Astrocyte (in vitro differentiated cells and primary cell): ENCODE data around the gene FASTKD2. TPM values are rescaled to one million over a fixed set of nuclear protein-coding genes. Genes with fewer than 3 reads are reported as not detected.

Source experiments
- DNase-seq: peaks from one replicate; pipeline ENCODE4 v3.0.0-alpha.2; 2010; ENCODE audit warnings: low read depth
- FAIRE-seq: peaks from 2 replicates; lab custom pipeline; 2011; peaks lifted over from hg19 to GRCh38; lab: Jason Lieb, UNC
- H2AFZ ChIP-seq: 2 replicates; pipeline ENCODE4 v1.6.0; 2012; ENCODE audit warnings: low read depth, low read length, inconsistent platforms
- H3K27ac ChIP-seq: 2 replicates; pipeline ENCODE4 v1.5.1; 2011; ENCODE audit warnings: low read depth, low read length, inconsistent platforms
- H3K27me3 ChIP-seq: 2 replicates; pipeline ENCODE4 v1.6.0; 2011; ENCODE audit warnings: low read length, inconsistent platforms; ENCODE audit not compliant: insufficient read depth
- H3K36me3 ChIP-seq: 2 replicates; pipeline ENCODE4 v1.5.1; 2011; ENCODE audit warnings: low read length, inconsistent platforms; ENCODE audit not compliant: insufficient read depth
- H3K4me1 ChIP-seq: 2 replicates; pipeline ENCODE4 v1.5.1; 2011; ENCODE audit warnings: low read length, inconsistent platforms; ENCODE audit not compliant: insufficient read depth
- H3K4me2 ChIP-seq: 2 replicates; pipeline ENCODE4 v1.6.0; 2012; ENCODE audit warnings: low read length, inconsistent platforms
- H3K4me3 ChIP-seq: 2 replicates; pipeline ENCODE4 v1.5.1; 2011; ENCODE audit warnings: low read depth, mild to moderate bottlenecking, low read length, inconsistent platforms; ENCODE audit not compliant: insufficient read depth
- H3K79me2 ChIP-seq: 2 replicates; pipeline ENCODE4 v1.6.0; 2012; ENCODE audit warnings: mild to moderate bottlenecking, low read length, inconsistent platforms; ENCODE audit not compliant: insufficient read depth
- H3K9ac ChIP-seq: 2 replicates; pipeline ENCODE4 v1.6.0; 2012; ENCODE audit warnings: mild to moderate bottlenecking, low read length, inconsistent platforms
- H3K9me3 ChIP-seq: 2 replicates; pipeline ENCODE4 v1.5.1; 2012; ENCODE audit warnings: low read depth, mild to moderate bottlenecking, low read length, inconsistent platforms; ENCODE audit not compliant: insufficient read depth
- H4K20me1 ChIP-seq: 2 replicates; pipeline ENCODE4 v1.6.0; 2012; ENCODE audit warnings: low read length, inconsistent platforms; ENCODE audit not compliant: insufficient read depth
- H3K27ac Mint-ChIP-seq: one replicate; pipeline ENCODE4 v1.8.0; 2021; ENCODE audit warnings: mild to moderate bottlenecking, mixed read lengths; ENCODE audit not compliant: unreplicated experiment
- H3K27me3 Mint-ChIP-seq: one replicate; pipeline ENCODE4 v1.8.0; 2021; ENCODE audit warnings: low read depth, mixed read lengths; ENCODE audit not compliant: unreplicated experiment
- H3K36me3 Mint-ChIP-seq: one replicate; pipeline ENCODE4 v1.8.0; 2021; ENCODE audit warnings: low read depth, mixed read lengths; ENCODE audit not compliant: unreplicated experiment
- H3K4me1 Mint-ChIP-seq: one replicate; pipeline ENCODE4 v1.8.0; 2021; ENCODE audit warnings: low read depth, mixed read lengths; ENCODE audit not compliant: unreplicated experiment
- H3K4me3 Mint-ChIP-seq: one replicate; pipeline ENCODE4 v1.8.0; 2021; ENCODE audit warnings: mild to moderate bottlenecking, moderate library complexity, mixed read lengths; ENCODE audit not compliant: unreplicated experiment
- H3K9me3 Mint-ChIP-seq: one replicate; pipeline ENCODE4 v1.8.0; 2021; ENCODE audit warnings: mild to moderate bottlenecking, mixed read lengths; ENCODE audit not compliant: unreplicated experiment
- EZH2 ChIP-seq: IDR thresholded peaks from 2 replicates; pipeline ENCODE4 v1.6.1; 2012; ENCODE audit warnings: mild to moderate bottlenecking, low read length, inconsistent platforms; ENCODE audit not compliant: insufficient read depth
- total RNA-seq: library from RNA; stranded (reverse); gene quantifications from 2 replicates; pipeline ENCODE4 v1.2.1, GENCODE V29; 2021
- TF ChIP-seq, protein P1 (sequence below): IDR thresholded peaks from 2 replicates; pipeline ENCODE4 v1.5.1; 2011; ENCODE audit warnings: low read depth, mild to moderate bottlenecking, inconsistent platforms, low read length, moderate library complexity; ENCODE audit not compliant: insufficient read depth

The FASTKD2 gene
- total RNA-seq, 1 donor from 2014 or later, result 21.7 TPM

DNA sequence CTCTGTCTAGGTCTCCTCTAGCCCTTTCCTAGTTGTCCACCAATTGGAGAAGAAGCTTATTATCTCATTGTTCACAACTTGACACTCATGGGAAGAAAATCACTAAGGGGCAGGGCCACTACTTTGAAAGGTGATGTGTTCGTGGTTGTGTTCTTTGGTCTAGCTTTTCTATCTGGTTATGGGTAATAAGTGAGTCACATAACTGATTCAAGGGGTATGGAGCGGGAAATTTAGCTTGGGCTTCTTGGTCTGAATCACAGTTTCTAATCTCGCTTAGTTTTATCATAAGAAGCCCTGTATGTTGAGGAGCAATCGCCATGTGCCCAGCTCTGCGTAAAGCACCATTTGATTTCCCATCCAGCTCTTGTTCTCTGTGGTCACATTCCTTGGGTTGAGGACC lies 28.5 kb upstream of the FASTKD2 start:
- no peaks in the 10 kb centered on the region for H3K9me3 ChIP-seq
- H3K36me3 ChIP-seq, result no peaks in the 10 kb centered on the region
- H3K27ac Mint-ChIP-seq, result no peak overlapping the region
- H3K4me3 Mint-ChIP-seq, result no peak overlapping the region
- H3K9me3 Mint-ChIP-seq, result peaks cover 2% of the 10 kb centered on the region
- no peaks in the 10 kb centered on the region for H3K79me2 ChIP-seq
- peaks cover 4% of the 10 kb centered on the region for H3K27me3 Mint-ChIP-seq
- H3K27me3 ChIP-seq, result no peaks in the 10 kb centered on the region
- no peak overlapping the region for H3K27ac ChIP-seq
- DNase-seq (no peak), FAIRE-seq (no peak)
- no peaks in the 10 kb centered on the region for H3K36me3 Mint-ChIP-seq
- no peaks in the 10 kb centered on the region for H3K4me1 ChIP-seq
- no peak overlapping the region for H3K4me3 ChIP-seq
- H3K4me1 Mint-ChIP-seq, result no peaks in the 10 kb centered on the region
- no peak overlapping the region for H3K4me2 ChIP-seq
- H2AFZ ChIP-seq, result no peak overlapping the region
- no peak for TF ChIP-seq EZH2
- TF ChIP-seq, protein P1, sequence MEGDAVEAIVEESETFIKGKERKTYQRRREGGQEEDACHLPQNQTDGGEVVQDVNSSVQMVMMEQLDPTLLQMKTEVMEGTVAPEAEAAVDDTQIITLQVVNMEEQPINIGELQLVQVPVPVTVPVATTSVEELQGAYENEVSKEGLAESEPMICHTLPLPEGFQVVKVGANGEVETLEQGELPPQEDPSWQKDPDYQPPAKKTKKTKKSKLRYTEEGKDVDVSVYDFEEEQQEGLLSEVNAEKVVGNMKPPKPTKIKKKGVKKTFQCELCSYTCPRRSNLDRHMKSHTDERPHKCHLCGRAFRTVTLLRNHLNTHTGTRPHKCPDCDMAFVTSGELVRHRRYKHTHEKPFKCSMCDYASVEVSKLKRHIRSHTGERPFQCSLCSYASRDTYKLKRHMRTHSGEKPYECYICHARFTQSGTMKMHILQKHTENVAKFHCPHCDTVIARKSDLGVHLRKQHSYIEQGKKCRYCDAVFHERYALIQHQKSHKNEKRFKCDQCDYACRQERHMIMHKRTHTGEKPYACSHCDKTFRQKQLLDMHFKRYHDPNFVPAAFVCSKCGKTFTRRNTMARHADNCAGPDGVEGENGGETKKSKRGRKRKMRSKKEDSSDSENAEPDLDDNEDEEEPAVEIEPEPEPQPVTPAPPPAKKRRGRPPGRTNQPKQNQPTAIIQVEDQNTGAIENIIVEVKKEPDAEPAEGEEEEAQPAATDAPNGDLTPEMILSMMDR, result no peak
- no peak overlapping the region for H3K9ac ChIP-seq
- H4K20me1 ChIP-seq, result no peaks in the 10 kb centered on the region

DNA sequence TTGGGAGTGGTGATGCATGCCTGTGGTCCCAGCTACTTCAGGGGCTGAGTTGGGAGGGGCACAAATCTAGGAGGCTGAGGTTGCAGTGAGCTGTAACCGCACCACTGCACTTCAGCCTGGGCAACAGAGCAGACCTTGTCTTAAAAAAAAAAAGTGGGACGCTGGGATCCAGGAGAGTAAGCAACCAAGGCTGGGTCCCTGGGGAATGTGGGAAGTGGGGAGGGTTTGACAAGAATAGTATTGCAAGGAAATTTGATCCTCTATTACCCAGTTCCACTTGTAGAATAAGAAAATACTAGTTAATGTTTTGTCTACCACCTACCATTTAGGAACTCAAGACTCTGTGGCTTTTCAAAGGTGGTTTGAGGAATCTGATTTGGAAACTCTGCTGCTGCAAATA lies 26.1 kb upstream of the FASTKD2 start:
- FAIRE-seq (no peak), DNase-seq (no peak)
- Mint-ChIP-seq H3K4me1 (no peaks in the 10 kb centered on the region), H3K9me3 (no peaks in the 10 kb centered on the region), H3K27ac (no peak overlapping the region), H3K36me3 (no peaks in the 10 kb centered on the region), H3K27me3 (peaks cover 4% of the 10 kb centered on the region), H3K4me3 (no peak overlapping the region)
- Histone ChIP-seq H3K27me3 (no peaks in the 10 kb centered on the region), H3K4me3 (no peak overlapping the region), H4K20me1 (no peaks in the 10 kb centered on the region), H3K4me2 (no peak overlapping the region), H3K9ac (no peak overlapping the region), H3K27ac (no peak overlapping the region), H3K9me3 (no peaks in the 10 kb centered on the region), H2AFZ (no peak overlapping the region), H3K79me2 (no peaks in the 10 kb centered on the region), H3K4me1 (no peaks in the 10 kb centered on the region), H3K36me3 (no peaks in the 10 kb centered on the region)
- TF ChIP-seq EZH2, result no peak
- TF ChIP-seq, protein P1, result no peak

DNA sequence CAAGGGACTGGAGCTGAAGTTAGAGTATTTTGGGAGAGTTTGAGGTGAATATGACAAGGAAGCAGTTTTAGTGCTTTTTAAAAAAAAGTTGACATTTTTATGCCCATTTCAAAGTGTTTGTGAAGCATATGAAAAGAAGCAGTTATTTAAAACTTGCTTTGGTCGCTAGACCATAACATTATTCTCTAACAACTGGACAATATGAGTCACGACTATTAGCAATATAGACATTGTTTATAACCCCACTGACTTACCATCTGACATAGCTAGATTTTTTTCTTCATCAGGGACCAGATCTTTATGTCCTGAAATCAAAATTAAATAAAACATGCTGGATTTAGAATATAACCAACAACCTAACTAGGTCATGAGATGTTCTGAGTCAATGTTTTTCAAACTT lies 24.6 kb upstream of the FASTKD2 start:
- H3K9ac ChIP-seq, result no peak overlapping the region
- TF ChIP-seq, protein P1, result no peak
- no peak for TF ChIP-seq EZH2
- H3K27me3 Mint-ChIP-seq, result peaks cover 4% of the 10 kb centered on the region
- no peak for FAIRE-seq
- H3K36me3 ChIP-seq, result no peaks in the 10 kb centered on the region
- no peak overlapping the region for H2AFZ ChIP-seq
- no peak overlapping the region for H3K4me2 ChIP-seq
- no peaks in the 10 kb centered on the region for H3K9me3 ChIP-seq
- H3K4me1 ChIP-seq, result no peaks in the 10 kb centered on the region
- no peak overlapping the region for H3K4me3 ChIP-seq
- H3K4me3 Mint-ChIP-seq, result no peak overlapping the region
- H3K9me3 Mint-ChIP-seq, result no peaks in the 10 kb centered on the region
- H3K36me3 Mint-ChIP-seq, result no peaks in the 10 kb centered on the region
- H3K27ac ChIP-seq, result no peak overlapping the region
- H3K4me1 Mint-ChIP-seq, result no peaks in the 10 kb centered on the region
- no peaks in the 10 kb centered on the region for H4K20me1 ChIP-seq
- H3K27ac Mint-ChIP-seq, result no peak overlapping the region
- H3K79me2 ChIP-seq, result no peaks in the 10 kb centered on the region
- no peak for DNase-seq
- no peaks in the 10 kb centered on the region for H3K27me3 ChIP-seq
